GM19023 (cell line): Measurements from ENCODE around the gene APBB2.

Experiments used
- ATAC-seq: cut with Tn5 transposase; IDR thresholded peaks from one replicate; pipeline ENCODE4 v1.9.1; 2021; ENCODE audit warnings: mild to moderate bottlenecking, moderate library complexity; ENCODE audit not compliant: unreplicated experiment

Gene APBB2

GRCh38 chr4:41110050-41110449 is 104.3 kb downstream of the APBB2 start:
- ATAC-seq, result no peak

- ATAC-seq, result no peak
These were observed 105.9 kb downstream of the APBB2 start for GRCh38 chr4:41108481-41108880.

GRCh38 chr4:41106694-41107419 is 107.5 kb downstream of the APBB2 start:
- no peak for ATAC-seq

GRCh38 chr4:41106081-41106480 is 108.3 kb downstream of the APBB2 start:
- ATAC-seq, result no peak

- no peak for ATAC-seq
These were observed 110.2 kb downstream of the APBB2 start for GRCh38 chr4:41104155-41104554.

GRCh38 chr4:41103657-41104056 is 110.7 kb downstream of the APBB2 start:
- no peak for ATAC-seq

- no peak for ATAC-seq
These were observed 111.8 kb downstream of the APBB2 start for GRCh38 chr4:41102414-41103092.

- ATAC-seq, result no peak
These were observed 116.0 kb downstream of the APBB2 start for GRCh38 chr4:41098093-41099048.

- no peak for ATAC-seq
These were observed 118.4 kb downstream of the APBB2 start for GRCh38 chr4:41095973-41096372.

- no peak for ATAC-seq
These were observed 119.0 kb downstream of the APBB2 start for GRCh38 chr4:41095192-41095872.

GRCh38 chr4:41092128-41092527 is 122.2 kb downstream of the APBB2 start:
- ATAC-seq, result no peak

- ATAC-seq, result no peak
These were observed 132.5 kb downstream of the APBB2 start for GRCh38 chr4:41081847-41082246.

GRCh38 chr4:41080976-41081375 is 133.4 kb downstream of the APBB2 start:
- ATAC-seq, result no peak

GRCh38 chr4:41079881-41080560 is 134.3 kb downstream of the APBB2 start:
- no peak for ATAC-seq

- no peak for ATAC-seq
These were observed 136.7 kb downstream of the APBB2 start for GRCh38 chr4:41077628-41078027.

GRCh38 chr4:41076481-41076880 is 137.9 kb downstream of the APBB2 start:
- ATAC-seq, result no peak

- no peak for ATAC-seq
These were observed 140.1 kb downstream of the APBB2 start for GRCh38 chr4:41074215-41074614.

GRCh38 chr4:41072021-41072777 is 142.1 kb downstream of the APBB2 start:
- no peak for ATAC-seq

- no peak for ATAC-seq
These were observed 143.6 kb downstream of the APBB2 start for GRCh38 chr4:41070516-41071281.
